ENCODE data around the gene SPTAN1.
A peak's percentile ranks its signal among the peaks of the same experiment; 100 is the strongest.

SPTAN1 gene

DNA sequence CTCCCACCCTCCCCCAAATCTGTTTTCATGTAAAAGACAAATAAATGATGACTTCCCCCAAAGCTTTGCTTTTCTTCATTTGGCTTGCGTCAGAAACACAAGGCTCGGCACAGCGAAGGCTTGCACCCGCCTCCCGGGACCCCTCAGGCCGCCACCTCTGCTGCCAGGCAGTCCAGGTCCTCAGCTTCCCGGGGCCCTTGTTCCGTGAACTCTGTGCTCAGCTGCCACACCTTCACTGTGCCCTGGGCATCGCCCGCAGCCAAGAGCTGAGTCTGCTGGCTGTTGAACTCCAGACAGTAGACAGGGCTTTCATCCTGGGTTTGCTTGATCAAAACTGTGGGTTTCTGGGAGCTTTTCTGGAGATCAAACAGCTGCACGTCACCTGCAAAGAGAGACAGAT lies 81.2 kb downstream of the SPTAN1 start:
- H3K4me3 ChIP-seq (ENCODE audit: low read depth, low read length): no peak overlapping the region
- no peak for DNase-seq (ENCODE audit: low read depth, low spot score)
- TF ChIP-seq, protein P1, sequence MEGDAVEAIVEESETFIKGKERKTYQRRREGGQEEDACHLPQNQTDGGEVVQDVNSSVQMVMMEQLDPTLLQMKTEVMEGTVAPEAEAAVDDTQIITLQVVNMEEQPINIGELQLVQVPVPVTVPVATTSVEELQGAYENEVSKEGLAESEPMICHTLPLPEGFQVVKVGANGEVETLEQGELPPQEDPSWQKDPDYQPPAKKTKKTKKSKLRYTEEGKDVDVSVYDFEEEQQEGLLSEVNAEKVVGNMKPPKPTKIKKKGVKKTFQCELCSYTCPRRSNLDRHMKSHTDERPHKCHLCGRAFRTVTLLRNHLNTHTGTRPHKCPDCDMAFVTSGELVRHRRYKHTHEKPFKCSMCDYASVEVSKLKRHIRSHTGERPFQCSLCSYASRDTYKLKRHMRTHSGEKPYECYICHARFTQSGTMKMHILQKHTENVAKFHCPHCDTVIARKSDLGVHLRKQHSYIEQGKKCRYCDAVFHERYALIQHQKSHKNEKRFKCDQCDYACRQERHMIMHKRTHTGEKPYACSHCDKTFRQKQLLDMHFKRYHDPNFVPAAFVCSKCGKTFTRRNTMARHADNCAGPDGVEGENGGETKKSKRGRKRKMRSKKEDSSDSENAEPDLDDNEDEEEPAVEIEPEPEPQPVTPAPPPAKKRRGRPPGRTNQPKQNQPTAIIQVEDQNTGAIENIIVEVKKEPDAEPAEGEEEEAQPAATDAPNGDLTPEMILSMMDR (IDR thresholded peaks at IDR 0.05; ENCODE audit: low read depth, low read length): no peak
- in situ Hi-C loops (cut with HindIII; ENCODE audit: low sequenced_read_pairs): no loop called here

DNA sequence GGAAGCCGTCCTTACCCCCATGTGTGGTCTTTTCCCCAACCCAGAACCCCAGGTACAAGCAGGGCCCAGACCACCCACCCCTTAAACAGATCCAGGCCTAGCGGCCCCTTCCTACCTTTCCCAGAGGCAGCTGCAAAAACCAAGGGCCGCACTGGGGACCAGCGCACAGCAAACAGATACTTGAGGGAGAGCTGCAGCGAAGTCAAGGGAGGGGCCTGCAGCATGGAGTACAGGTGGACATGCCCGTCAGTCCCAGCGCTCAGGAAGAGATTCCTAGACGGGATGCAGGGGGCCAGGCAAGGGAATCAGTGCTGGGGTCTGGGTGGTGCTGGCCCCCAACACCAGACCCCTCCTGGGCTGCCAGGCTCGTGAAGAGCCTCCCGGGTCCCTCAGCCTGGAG lies 81.7 kb downstream of the SPTAN1 start:
- no peak for DNase-seq (ENCODE audit: low read depth, low spot score)
- H3K4me3 ChIP-seq (ENCODE audit: low read depth, low read length): no peak overlapping the region
- in situ Hi-C loops (cut with HindIII; ENCODE audit: low sequenced_read_pairs): no loop called here
- TF ChIP-seq, protein P1 (IDR thresholded peaks at IDR 0.05; ENCODE audit: low read depth, low read length): no peak

GRCh38 chr9:128634651-128635262 lies 82.4 kb downstream of the SPTAN1 start:
- TF ChIP-seq, protein P1 (IDR thresholded peaks at IDR 0.05; ENCODE audit: low read depth, low read length): no peak
- in situ Hi-C loops (cut with HindIII; ENCODE audit: low sequenced_read_pairs): no loop called here
- DNase-seq (ENCODE audit: low read depth, low spot score): no peak
- no peak overlapping the region for H3K4me3 ChIP-seq (ENCODE audit: low read depth, low read length)

GRCh38 chr9:128635266-128636023 lies 83.1 kb downstream of the SPTAN1 start:
- TF ChIP-seq, protein P1 (IDR thresholded peaks at IDR 0.05; ENCODE audit: low read depth, low read length): peak; percentile 79
- no peak overlapping the region for H3K4me3 ChIP-seq (ENCODE audit: low read depth, low read length)
- in situ Hi-C loops (cut with HindIII; ENCODE audit: low sequenced_read_pairs): no loop called here
- peak; percentile 94 for DNase-seq (ENCODE audit: low read depth, low spot score)

DNA sequence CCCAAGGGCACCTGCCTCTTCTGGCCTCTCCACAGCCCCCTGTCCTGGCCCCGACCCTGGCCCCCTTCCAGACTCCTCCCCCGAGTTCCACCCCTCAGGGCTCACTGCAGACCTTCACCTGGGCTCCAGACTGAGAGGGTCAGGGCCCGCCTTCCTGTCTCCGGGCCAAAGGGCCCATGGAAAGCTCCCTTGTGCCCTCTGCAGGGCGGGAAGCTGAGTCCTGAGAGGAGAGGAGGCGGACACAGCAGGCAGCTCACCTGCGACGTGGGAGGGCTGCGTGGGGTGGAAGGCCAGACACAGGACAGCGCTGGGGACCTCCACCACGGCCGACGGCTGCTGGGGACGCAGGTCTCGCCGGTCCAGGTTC lies 83.6 kb downstream of the SPTAN1 start:
- no peak overlapping the region for H3K4me3 ChIP-seq (ENCODE audit: low read depth, low read length)
- in situ Hi-C loops (cut with HindIII; ENCODE audit: low sequenced_read_pairs): no loop called here
- DNase-seq (ENCODE audit: low read depth, low spot score): no peak
- TF ChIP-seq, protein P1 (IDR thresholded peaks at IDR 0.05; ENCODE audit: low read depth, low read length): peak; percentile 35

GRCh38 chr9:128636556-128637530 lies 84.5 kb downstream of the SPTAN1 start:
- H3K4me3 ChIP-seq (ENCODE audit: low read depth, low read length): no peak overlapping the region
- TF ChIP-seq, protein P1 (IDR thresholded peaks at IDR 0.05; ENCODE audit: low read depth, low read length): no peak
- in situ Hi-C loops (cut with HindIII; ENCODE audit: low sequenced_read_pairs): no loop called here
- DNase-seq (ENCODE audit: low read depth, low spot score): no peak
